Measurements from ENCODE around the gene KRTAP10-11.
"Not testable (repeated sequence)": the region's sequence is repeated elsewhere in the genome, so short reads cannot be mapped to it uniquely, and the experiment has no call there.

The KRTAP10-11 gene

GRCh38 chr21:44637851-44638348, 8.3 kb upstream of the KRTAP10-11 start:
- H3K4me1 ChIP-seq (ENCODE audit: insufficient read depth, low read length), result peaks cover 10% of the 10 kb centered on the region
- not testable (repeated sequence) for H3K9me3 ChIP-seq (ENCODE audit: low read length); H3K36me3 ChIP-seq (ENCODE audit: insufficient read depth, low read length); H3K27me3 ChIP-seq (ENCODE audit: insufficient read depth, low read length); H2AFZ ChIP-seq (ENCODE audit: low read depth, low read length); H3K4me3 ChIP-seq (ENCODE audit: low read length)

- not testable (repeated sequence) for H2AFZ ChIP-seq (ENCODE audit: low read depth, low read length); H3K27me3 ChIP-seq (ENCODE audit: insufficient read depth, low read length); H3K36me3 ChIP-seq (ENCODE audit: insufficient read depth, low read length); H3K4me3 ChIP-seq (ENCODE audit: low read length); H3K9me3 ChIP-seq (ENCODE audit: low read length)
- H3K4me1 ChIP-seq (ENCODE audit: insufficient read depth, low read length), result peaks cover 10% of the 10 kb centered on the region
These were observed 7.5 kb upstream of the KRTAP10-11 start for GRCh38 chr21:44638506-44639330.

DNA sequence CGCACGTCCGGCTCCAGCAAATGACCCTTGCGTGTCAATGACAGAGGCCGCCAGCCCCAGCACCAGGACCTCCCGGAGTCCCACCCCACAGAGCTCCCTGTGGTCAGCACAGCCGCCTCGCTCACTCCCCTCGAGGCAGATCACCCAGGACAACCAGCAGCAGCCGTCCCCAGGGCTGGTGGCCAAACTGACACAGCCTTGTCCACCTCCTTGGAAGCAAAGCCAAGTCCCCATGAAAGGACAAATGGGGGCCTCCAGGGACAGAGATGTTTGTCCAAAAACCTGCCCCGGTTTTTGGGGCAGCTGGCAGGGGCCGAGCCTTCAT, 6.9 kb upstream of the KRTAP10-11 start:
- peaks cover 3% of the 10 kb centered on the region for H3K9me3 ChIP-seq (ENCODE audit: low read length)
- H3K27me3 ChIP-seq (ENCODE audit: insufficient read depth, low read length), result no peaks in the 10 kb centered on the region
- no peak overlapping the region for H3K4me3 ChIP-seq (ENCODE audit: low read length)
- peaks cover 10% of the 10 kb centered on the region for H3K4me1 ChIP-seq (ENCODE audit: insufficient read depth, low read length)
- H3K36me3 ChIP-seq (ENCODE audit: insufficient read depth, low read length), result no peaks in the 10 kb centered on the region
- H2AFZ ChIP-seq (ENCODE audit: low read depth, low read length), result no peak overlapping the region

DNA sequence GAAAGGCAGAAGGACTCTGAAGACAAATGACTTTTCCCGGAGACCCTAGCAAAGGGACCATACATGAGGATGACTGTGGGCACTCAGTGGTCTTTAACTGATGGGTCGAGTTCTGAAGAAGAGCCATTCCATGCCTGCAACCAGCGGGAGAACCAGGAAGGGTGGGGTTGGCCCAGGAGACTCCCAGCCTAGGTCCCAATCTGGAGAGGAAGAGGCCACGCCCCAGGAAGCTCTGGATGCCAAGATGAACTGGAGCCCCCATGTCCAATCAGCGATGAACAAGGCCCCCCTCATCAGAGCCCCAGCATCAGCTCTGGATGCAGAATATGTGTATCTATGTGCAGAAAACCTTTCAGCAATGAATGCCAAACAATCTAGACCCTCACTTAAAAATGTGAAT, 5.5 kb upstream of the KRTAP10-11 start:
- peaks cover 10% of the 10 kb centered on the region for H3K4me1 ChIP-seq (ENCODE audit: insufficient read depth, low read length)
- H3K36me3 ChIP-seq (ENCODE audit: insufficient read depth, low read length), result no peaks in the 10 kb centered on the region
- H3K4me3 ChIP-seq (ENCODE audit: low read length), result no peak overlapping the region
- H3K9me3 ChIP-seq (ENCODE audit: low read length), result peaks cover 3% of the 10 kb centered on the region
- no peak overlapping the region for H2AFZ ChIP-seq (ENCODE audit: low read depth, low read length)
- no peaks in the 10 kb centered on the region for H3K27me3 ChIP-seq (ENCODE audit: insufficient read depth, low read length)

- Histone ChIP-seq H3K27me3 (ENCODE audit: insufficient read depth, low read length) (peaks cover 13% of the 10 kb centered on the region), H3K4me3 (ENCODE audit: low read length) (no peak overlapping the region)
These were observed 2.4 kb upstream of the KRTAP10-11 start for GRCh38 chr21:44643741-44644310.

DNA sequence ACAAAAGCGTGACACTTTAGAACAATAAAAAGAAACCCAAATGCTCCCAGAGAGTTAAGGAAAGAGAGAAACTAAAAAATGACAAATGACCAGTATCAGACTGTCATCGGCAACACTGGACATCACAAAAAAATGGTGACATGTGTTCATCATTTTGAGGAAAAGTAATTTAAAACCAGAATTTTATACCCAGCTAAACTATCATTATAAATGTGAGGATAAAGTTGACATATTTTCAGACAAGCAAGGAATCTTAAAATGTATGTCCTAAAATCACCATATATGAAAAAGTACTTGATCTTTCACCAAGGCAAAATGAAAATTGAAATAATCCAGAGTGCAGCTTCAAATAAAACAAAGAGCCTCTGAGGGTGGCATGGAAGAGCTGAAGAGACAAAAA, 1.3 kb upstream of the KRTAP10-11 start:
- peaks cover 3% of the 10 kb centered on the region for H3K9me3 ChIP-seq (ENCODE audit: low read length)
- no peaks in the 10 kb centered on the region for H3K36me3 ChIP-seq (ENCODE audit: insufficient read depth, low read length)
- peaks cover 13% of the 10 kb centered on the region for H3K27me3 ChIP-seq (ENCODE audit: insufficient read depth, low read length)
- H3K4me1 ChIP-seq (ENCODE audit: insufficient read depth, low read length), result no peaks in the 10 kb centered on the region
- H3K4me3 ChIP-seq (ENCODE audit: low read length), result no peak overlapping the region
- no peak overlapping the region for H2AFZ ChIP-seq (ENCODE audit: low read depth, low read length)

More at GRCh38 chr21:44643741-44644310, 2.4 kb upstream of the KRTAP10-11 start:
- Histone ChIP-seq H3K4me1 (ENCODE audit: insufficient read depth, low read length) (no peaks in the 10 kb centered on the region), H3K9me3 (ENCODE audit: low read length) (peaks cover 3% of the 10 kb centered on the region), H3K36me3 (ENCODE audit: insufficient read depth, low read length) (no peaks in the 10 kb centered on the region), H2AFZ (ENCODE audit: low read depth, low read length) (no peak overlapping the region)

DNA sequence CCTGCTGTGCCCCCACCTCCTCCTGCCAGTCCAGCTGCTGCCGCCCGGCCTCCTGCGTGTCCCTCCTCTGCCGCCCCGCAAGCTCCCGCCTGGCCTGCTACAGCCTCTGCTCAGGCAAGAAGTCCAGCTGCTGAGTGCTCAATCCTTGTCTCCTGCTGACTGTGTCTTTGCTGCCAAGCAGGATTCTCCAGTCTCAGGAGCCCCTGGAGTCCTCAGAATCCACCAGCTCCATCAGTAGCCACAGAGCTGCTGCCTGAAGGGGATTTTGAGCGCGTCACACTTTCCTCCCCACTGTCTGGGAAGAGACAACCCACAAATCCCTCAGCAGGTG, 973 bp downstream of the KRTAP10-11 start:
- H3K9me3 ChIP-seq (ENCODE audit: low read length), result no peaks in the 10 kb centered on the region
- H3K4me1 ChIP-seq (ENCODE audit: insufficient read depth, low read length), result no peaks in the 10 kb centered on the region
- H3K27me3 ChIP-seq (ENCODE audit: insufficient read depth, low read length), result peaks cover 13% of the 10 kb centered on the region
- no peak overlapping the region for H2AFZ ChIP-seq (ENCODE audit: low read depth, low read length)
- H3K4me3 ChIP-seq (ENCODE audit: low read length), result no peak overlapping the region
- H3K36me3 ChIP-seq (ENCODE audit: insufficient read depth, low read length), result no peaks in the 10 kb centered on the region

DNA sequence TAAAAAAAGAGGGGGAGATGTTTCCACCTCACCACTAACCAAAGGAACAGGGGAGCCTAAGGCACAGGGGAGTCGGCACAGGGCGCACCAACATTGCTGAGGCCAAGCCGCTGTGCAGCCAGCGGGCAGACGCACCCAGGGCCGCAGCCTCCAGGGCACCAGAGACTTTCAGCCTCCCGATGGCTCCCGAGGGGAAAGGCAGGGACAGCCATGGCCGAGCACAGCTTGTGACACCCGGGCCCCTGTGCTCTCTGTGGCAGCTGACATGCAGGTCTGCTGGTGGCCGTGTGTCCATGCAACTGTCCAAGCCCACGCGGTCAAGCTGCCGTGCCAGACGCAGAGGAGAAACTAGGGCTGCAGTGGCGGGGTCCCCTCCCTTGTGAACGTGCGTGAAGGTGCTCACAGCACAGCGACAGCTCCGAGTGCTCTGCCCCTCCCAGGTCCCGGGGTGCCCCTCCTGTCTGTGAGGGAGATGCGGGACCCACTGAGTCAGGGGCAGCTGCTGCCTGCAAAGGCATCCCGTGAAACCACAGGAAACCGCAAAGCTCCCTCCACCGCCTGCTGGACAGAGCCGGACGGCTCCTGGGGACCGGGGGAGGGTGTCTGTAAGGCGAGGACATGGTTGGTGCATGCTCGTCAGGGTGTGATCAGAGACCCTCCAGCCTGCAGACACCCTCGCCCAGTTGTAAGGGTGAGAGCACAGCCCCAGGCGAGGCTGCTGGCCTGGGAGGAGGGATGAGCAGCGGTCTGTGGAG, 2.5 kb downstream of the KRTAP10-11 start:
- H3K4me3 ChIP-seq (ENCODE audit: low read length), result no peak overlapping the region

DNA sequence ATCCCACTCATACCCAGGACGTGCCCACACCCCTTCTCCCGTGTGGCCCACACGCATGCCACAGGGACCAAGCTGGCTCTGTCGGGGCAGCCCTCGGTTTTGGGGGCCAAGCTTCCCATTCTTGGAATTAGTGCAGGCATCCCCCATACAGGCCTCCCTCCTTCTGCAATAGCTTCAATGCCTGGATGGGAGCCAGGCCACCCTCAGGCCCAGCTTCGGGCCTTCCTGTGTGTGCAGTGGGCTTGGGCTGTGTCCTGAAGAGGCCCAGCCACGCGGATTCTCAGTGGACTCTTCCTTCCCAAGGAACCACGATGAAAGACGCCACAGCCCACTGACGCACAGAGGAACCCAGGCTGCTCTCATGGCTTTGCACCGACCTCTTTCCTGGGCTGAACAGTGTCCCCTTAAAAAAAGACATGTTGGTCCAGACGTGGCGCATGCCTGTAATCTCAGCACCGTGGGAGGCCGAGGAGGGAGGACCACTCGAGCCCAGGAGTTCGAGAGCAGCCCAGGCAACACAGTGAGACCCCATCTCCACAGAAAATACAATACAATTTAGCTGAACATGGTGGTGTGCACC, 3.4 kb downstream of the KRTAP10-11 start:
- Histone ChIP-seq H3K4me3 (ENCODE audit: low read length) (no peak overlapping the region), H3K27me3 (ENCODE audit: insufficient read depth, low read length) (peaks cover 13% of the 10 kb centered on the region), H3K9me3 (ENCODE audit: low read length) (no peaks in the 10 kb centered on the region), H3K4me1 (ENCODE audit: insufficient read depth, low read length) (no peaks in the 10 kb centered on the region), H2AFZ (ENCODE audit: low read depth, low read length) (no peak overlapping the region), H3K36me3 (ENCODE audit: insufficient read depth, low read length) (no peaks in the 10 kb centered on the region)

More for the DNA sequence above, 2.5 kb downstream of the KRTAP10-11 start:
- H2AFZ ChIP-seq (ENCODE audit: low read depth, low read length), result no peak overlapping the region
- H3K27me3 ChIP-seq (ENCODE audit: insufficient read depth, low read length), result peaks cover 13% of the 10 kb centered on the region
- no peaks in the 10 kb centered on the region for H3K4me1 ChIP-seq (ENCODE audit: insufficient read depth, low read length)
- no peaks in the 10 kb centered on the region for H3K36me3 ChIP-seq (ENCODE audit: insufficient read depth, low read length)
- H3K9me3 ChIP-seq (ENCODE audit: low read length), result no peaks in the 10 kb centered on the region

- H3K36me3 ChIP-seq (ENCODE audit: insufficient read depth, low read length), result no peaks in the 10 kb centered on the region
- no peak overlapping the region for H2AFZ ChIP-seq (ENCODE audit: low read depth, low read length)
- H3K4me3 ChIP-seq (ENCODE audit: low read length), result no peak overlapping the region
- H3K9me3 ChIP-seq (ENCODE audit: low read length), result no peaks in the 10 kb centered on the region
- H3K27me3 ChIP-seq (ENCODE audit: insufficient read depth, low read length), result peaks cover 13% of the 10 kb centered on the region
- no peaks in the 10 kb centered on the region for H3K4me1 ChIP-seq (ENCODE audit: insufficient read depth, low read length)
These were observed 4.2 kb downstream of the KRTAP10-11 start for GRCh38 chr21:44650265-44650972.

DNA sequence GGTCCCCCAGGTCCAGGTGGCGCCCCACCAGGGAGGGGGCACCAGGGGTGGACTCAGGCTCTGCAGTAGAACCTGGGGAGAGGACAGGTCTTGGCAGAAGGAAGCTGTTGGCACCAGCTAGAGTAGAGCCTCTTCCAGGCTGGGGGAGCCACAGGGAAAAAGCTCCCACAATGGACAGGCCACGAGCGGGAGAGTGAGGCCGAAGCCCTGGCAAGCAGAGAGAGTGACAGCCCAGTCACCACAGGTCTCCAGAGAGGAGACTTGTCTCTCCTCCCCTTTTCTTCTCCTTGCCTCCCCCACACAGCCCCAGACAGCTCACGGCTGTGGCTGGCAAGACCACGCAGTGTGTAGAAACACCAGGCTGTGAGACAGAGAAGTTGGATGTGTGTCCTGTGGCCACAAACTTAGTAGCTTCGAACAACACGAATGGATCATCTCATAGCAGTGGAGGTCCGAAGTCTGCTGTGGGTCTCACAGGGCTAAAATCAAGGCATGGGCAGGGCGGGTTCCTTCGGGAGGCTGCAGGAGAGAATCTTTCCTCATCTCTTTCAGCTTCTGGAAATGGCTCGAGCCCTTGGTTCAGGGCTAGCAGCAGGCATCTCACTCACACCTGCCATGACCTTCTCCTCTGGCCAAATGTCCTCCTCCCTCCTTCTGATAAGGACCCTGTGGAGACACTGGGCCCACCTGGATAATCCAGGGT, 4.9 kb downstream of the KRTAP10-11 start:
- no peak overlapping the region for H3K4me3 ChIP-seq (ENCODE audit: low read length)
- no peaks in the 10 kb centered on the region for H3K4me1 ChIP-seq (ENCODE audit: insufficient read depth, low read length)
- no peaks in the 10 kb centered on the region for H3K9me3 ChIP-seq (ENCODE audit: low read length)
- no peaks in the 10 kb centered on the region for H3K36me3 ChIP-seq (ENCODE audit: insufficient read depth, low read length)
- H2AFZ ChIP-seq (ENCODE audit: low read depth, low read length), result no peak overlapping the region
- H3K27me3 ChIP-seq (ENCODE audit: insufficient read depth, low read length), result peaks cover 13% of the 10 kb centered on the region

GRCh38 chr21:44653123-44653522, 6.9 kb downstream of the KRTAP10-11 start:
- Histone ChIP-seq H3K9me3 (ENCODE audit: low read length) (no peaks in the 10 kb centered on the region), H3K27me3 (ENCODE audit: insufficient read depth, low read length) (no peaks in the 10 kb centered on the region), H3K36me3 (ENCODE audit: insufficient read depth, low read length) (no peaks in the 10 kb centered on the region), H3K4me1 (ENCODE audit: insufficient read depth, low read length) (no peaks in the 10 kb centered on the region), H2AFZ (ENCODE audit: low read depth, low read length) (no peak overlapping the region), H3K4me3 (ENCODE audit: low read length) (no peak overlapping the region)
